H1 (cell line): ENCODE measurements around the gene DLST.

Experiments used
- CBX5 ChIP-seq: fragments of 300-800, 300-1000 bp; sonication (generic); IDR thresholded peaks from 2 replicates; pipeline ENCODE4 v1.7.1; 2016; ENCODE audit warnings: antibody characterized with exemption, low read length, low read depth
- CTCF ChIP-seq, 3 experiments: IDR thresholded peaks; 1 replicate in 2 of 3; 2 replicates in 1 of 3; pipeline versions ENCODE4 v1.5.1 to v1.6.1; 2011; ENCODE audit warnings: low read length in 3 of 3, mild to moderate bottlenecking in 3 of 3, inconsistent platforms in 2 of 3, low read depth in 1 of 3, moderate library complexity in 1 of 3; ENCODE audit not compliant: insufficient read depth in 1 of 3; ENCODE audit errors: control extremely low read depth in 1 of 3
- EP300 ChIP-seq, 2 experiments: IDR thresholded peaks; 1 replicate in 1 of 2; 2 replicates in 1 of 2; pipeline ENCODE4 v1.6.1; 2011 to 2012; ENCODE audit warnings: low read depth in 2 of 2, low read length in 2 of 2, mild to moderate bottlenecking in 2 of 2, borderline replicate concordance in 1 of 2, inconsistent platforms in 1 of 2, moderate library complexity in 1 of 2
- GABPA ChIP-seq: IDR thresholded peaks from 2 replicates; pipeline ENCODE4 v1.6.1; 2011; ENCODE audit warnings: mild to moderate bottlenecking, low read length, moderate library complexity, borderline replicate concordance; ENCODE audit not compliant: insufficient read depth
- KDM1A ChIP-seq: fragments of 200-600, 300-600 bp; sonication (generic); IDR thresholded peaks from 2 replicates; pipeline ENCODE4 v1.7.1; 2016; ENCODE audit warnings: mild to moderate bottlenecking, low read length, borderline replicate concordance
- MAFK ChIP-seq: IDR thresholded peaks from 2 replicates; pipeline ENCODE4 v1.6.1; 2012; ENCODE audit warnings: low read depth, mild to moderate bottlenecking, improper control_type of control experiment, low read length
- MAX ChIP-seq: IDR thresholded peaks from 2 replicates; pipeline ENCODE4 v1.6.1; 2012; ENCODE audit warnings: inconsistent platforms
- POLR2A ChIP-seq, 2 experiments: IDR thresholded peaks; 1 replicate in 1 of 2; 2 replicates in 1 of 2; pipeline ENCODE4 v1.6.1; 2011; ENCODE audit warnings: low read depth in 2 of 2, low read length in 2 of 2, mild to moderate bottlenecking in 2 of 2; ENCODE audit errors: control extremely low read depth in 1 of 2
- RAD21 ChIP-seq, 2 experiments: IDR thresholded peaks in 1 of 2; conservative IDR thresholded peaks in 1 of 2; 2 replicates each; pipeline ENCODE4 v1.6.1; 2011; ENCODE audit warnings: low read depth in 2 of 2, low read length in 2 of 2, improper control_type of control experiment in 1 of 2, inconsistent platforms in 1 of 2, mild to moderate bottlenecking in 1 of 2, moderate library complexity in 1 of 2
- RNF2 ChIP-seq: fragments of 200-900, 300-1000 bp; sonication (generic); IDR thresholded peaks from 2 replicates; pipeline ENCODE4 v1.7.1; 2016; ENCODE audit warnings: borderline replicate concordance, low read depth, mild to moderate bottlenecking, antibody characterized with exemption, low read length; ENCODE audit not compliant: poor library complexity, severe bottlenecking; ENCODE audit errors: missing control alignments
- SIN3A ChIP-seq, 2 experiments: IDR thresholded peaks in 1 of 2; conservative IDR thresholded peaks in 1 of 2; 2 replicates each; pipeline ENCODE4 v1.6.1; 2011 to 2012; ENCODE audit warnings: low read length in 2 of 2, improper control_type of control experiment in 1 of 2, low read depth in 1 of 2, mild to moderate bottlenecking in 1 of 2
- SRF ChIP-seq: IDR thresholded peaks from 2 replicates; pipeline ENCODE4 v1.6.1; 2011; ENCODE audit warnings: mild to moderate bottlenecking, low read depth, low read length, moderate library complexity

- TF ChIP-seq MAX: no peak
- TF ChIP-seq EP300 (IDR thresholded peaks at IDR 0.05; ENCODE audit: borderline replicate concordance in 1 of 2, low read depth in 2 of 2, low read length in 2 of 2): no peak
- no peak for TF ChIP-seq RAD21 (IDR thresholded peaks at IDR 0.05 in 1 of 2, conservative IDR thresholded peaks at IDR 0.05 in 1 of 2; ENCODE audit: low read depth in 2 of 2, low read length in 2 of 2)
- no peak for TF ChIP-seq GABPA
- TF ChIP-seq CTCF (IDR thresholded peaks at IDR 0.05; ENCODE audit: control extremely low read depth in 1 of 3, insufficient read depth in 1 of 3, low read depth in 1 of 3, low read length in 3 of 3): no peak
- no peak for TF ChIP-seq KDM1A
- no peak for TF ChIP-seq SIN3A (conservative IDR thresholded peaks at IDR 0.05 in 1 of 2, IDR thresholded peaks at IDR 0.05 in 1 of 2; ENCODE audit: low read depth in 1 of 2, low read length in 2 of 2)
- no peak for TF ChIP-seq POLR2A (IDR thresholded peaks at IDR 0.05; ENCODE audit: control extremely low read depth in 1 of 2, low read depth in 2 of 2, low read length in 2 of 2)
- no peak for TF ChIP-seq CBX5
- TF ChIP-seq SRF: no peak
- TF ChIP-seq MAFK: no peak
- TF ChIP-seq RNF2: no peak
Observed at GRCh38 chr14:74891870-74892269, 10.2 kb downstream of the DLST start.
